GM13976 (cell line): ENCODE data around the gene KY.

ENCODE experiments used
- DNase-seq: peaks from one replicate; pipeline ENCODE4 v3.0.0; 2012; ENCODE audit warnings: low spot score
- CTCF ChIP-seq: IDR thresholded peaks from 2 replicates; pipeline ENCODE4 v1.5.1; 2012; ENCODE audit warnings: borderline replicate concordance, mild to moderate bottlenecking; ENCODE audit not compliant: insufficient read depth; ENCODE audit errors: extremely low read depth, missing control alignments, control extremely low read depth
- in situ Hi-C: fragments of 300-500 bp; cut with MboI; formaldehyde crosslinking; loops from one replicate; pipeline ENCODE4 v1.12.0; 2022; ENCODE audit warnings: low sequenced_read_pairs, mixed read lengths, inconsistent platforms; ENCODE audit not compliant: unreplicated experiment

The KY gene

GRCh38 chr3:134665243-134665642 is 14.4 kb upstream of the KY start:
- in situ Hi-C loops = no loop called here
- DNase-seq = no peak
- no peak for TF ChIP-seq CTCF

- in situ Hi-C loops = no loop called here
- no peak for DNase-seq
- TF ChIP-seq CTCF = no peak
These were observed 13.1 kb upstream of the KY start for GRCh38 chr3:134663721-134664456.

GRCh38 chr3:134660046-134660441 is 9.2 kb upstream of the KY start:
- in situ Hi-C loops = no loop called here
- DNase-seq = no peak
- TF ChIP-seq CTCF = no peak

GRCh38 chr3:134659391-134660045 is 8.7 kb upstream of the KY start:
- in situ Hi-C loops = no loop called here
- TF ChIP-seq CTCF = no peak

GRCh38 chr3:134658555-134658954 is 7.7 kb upstream of the KY start:
- no peak for TF ChIP-seq CTCF
- in situ Hi-C loops = no loop called here
- no peak for DNase-seq

More at GRCh38 chr3:134659391-134660045, 8.7 kb upstream of the KY start:
- no peak for DNase-seq

GRCh38 chr3:134656211-134656800 is 5.5 kb upstream of the KY start:
- in situ Hi-C loops = no loop called here
- no peak for TF ChIP-seq CTCF
- DNase-seq = no peak
